BLaER1 (cell line): ENCODE data around the gene POLA2.

ENCODE experiments used
- H3K27ac ChIP-seq: shearing (Covaris generic); formaldehyde crosslinking; 2 replicates; pipeline ENCODE4 v1.8.1; 2022
- H3K27me3 ChIP-seq: shearing (Covaris generic); formaldehyde crosslinking; 2 replicates; pipeline ENCODE4 v1.8.1; 2022
- H3K36me3 ChIP-seq: shearing (Covaris generic); formaldehyde crosslinking; 2 replicates; pipeline ENCODE4 v1.8.1; 2022
- H3K4me1 ChIP-seq: shearing (Covaris generic); formaldehyde crosslinking; 2 replicates; pipeline ENCODE4 v1.8.1; 2022
- H3K4me2 ChIP-seq: shearing (Covaris generic); formaldehyde crosslinking; 2 replicates; pipeline ENCODE4 v1.8.1; 2022
- H3K4me3 ChIP-seq: shearing (Covaris generic); formaldehyde crosslinking; 2 replicates; pipeline ENCODE4 v1.8.1; 2022
- H3K9ac ChIP-seq: shearing (Covaris generic); formaldehyde crosslinking; 2 replicates; pipeline ENCODE4 v1.8.1; 2022
- H3K9me3 ChIP-seq: shearing (Covaris generic); formaldehyde crosslinking; 2 replicates; pipeline ENCODE4 v1.8.1; 2022
- H4K20me1 ChIP-seq: shearing (Covaris generic); formaldehyde crosslinking; 2 replicates; pipeline ENCODE4 v1.8.1; 2022
- Cebpa-rat ChIP-seq: shearing (Covaris generic); IDR thresholded peaks from 2 replicates; pipeline ENCODE4 v1.8.1; 2022

The POLA2 gene

DNA sequence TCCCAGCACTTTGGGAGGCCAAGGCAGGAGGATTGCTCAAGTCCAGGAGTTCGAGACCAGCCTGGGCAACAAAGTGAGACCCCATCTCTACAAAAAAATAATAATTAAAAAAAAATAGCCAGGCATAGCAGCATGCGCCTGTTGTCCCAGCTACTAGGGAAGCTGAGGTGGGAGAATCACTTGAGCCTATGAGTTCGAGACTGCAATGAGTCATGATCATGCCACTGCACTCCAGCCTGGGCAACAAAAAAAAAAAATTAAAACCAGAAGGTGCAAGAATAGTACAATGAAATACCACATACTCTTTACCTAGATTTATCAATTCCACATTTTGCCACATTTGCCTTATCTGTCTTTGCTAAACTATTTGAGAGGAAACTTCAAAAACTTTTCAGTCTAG is 80.1 kb downstream of the POLA2 start:
- no peak for TF ChIP-seq Cebpa-rat
- Histone ChIP-seq H3K9ac (no peak overlapping the region), H3K4me2 (no peak overlapping the region), H3K9me3 (no peaks in the 10 kb centered on the region), H3K27ac (no peak overlapping the region), H4K20me1 (peaks cover 73% of the 10 kb centered on the region), H3K36me3 (peaks cover 87% of the 10 kb centered on the region), H3K4me1 (peaks cover 41% of the 10 kb centered on the region), H3K4me3 (no peak overlapping the region), H3K27me3 (no peaks in the 10 kb centered on the region)
